Esophagus squamous epithelium (tissue), 5 donors: ENCODE measurements around the gene PRKG1. TPM values are rescaled to one million over a fixed set of nuclear protein-coding genes. Genes with fewer than 3 reads are reported as not detected.

Source experiments
- DNase-seq: peaks from one replicate; lab custom pipeline; 2025; lab: John Stamatoyannopoulos, UW
- H3K27ac ChIP-seq, 4 donors: fragments of 200-600 bp; sonication (generic); one replicate each; pipeline ENCODE4 v1.5.1; 2016 to 2019; ENCODE audit warnings: mild to moderate bottlenecking in 1 of 4
- H3K27me3 ChIP-seq, 4 donors: fragments of 200-600 bp; sonication (generic); 1 replicate in 3 of 4; 2 replicates in 1 of 4; pipeline versions ENCODE4 v1.5.1 to v1.6.0; 2017 to 2021; ENCODE audit warnings: antibody characterized with exemption in 1 of 4
- H3K36me3 ChIP-seq, 3 donors: fragments of 200-600 bp; sonication (generic); one replicate each; pipeline ENCODE4 v1.5.1; 2016 to 2019
- H3K4me1 ChIP-seq, 3 donors: fragments of 200-600 bp; sonication (generic); one replicate each; pipeline ENCODE4 v1.5.1; 2017 to 2019
- H3K4me3 ChIP-seq, 4 donors: fragments of 200-600 bp; sonication (generic); 1 replicate in 3 of 4; 2 replicates in 1 of 4; pipeline ENCODE4 v1.5.1; 2016 to 2019; ENCODE audit warnings: mild to moderate bottlenecking in 2 of 4, moderate library complexity in 1 of 4
- H3K9me3 ChIP-seq, 3 donors: fragments of 200-600 bp; sonication (generic); one replicate each; pipeline ENCODE4 v1.5.1; 2016 to 2019
- CTCF ChIP-seq, 6 experiments: fragments of 450-650 bp in 4 of 6; fragments of 200-600 bp in 2 of 6; sonication (generic) in 2 of 6; IDR thresholded peaks; one replicate each; pipeline ENCODE4 v1.5.1; 2016 to 2019; ENCODE audit warnings: antibody characterized with exemption in 6 of 6, mild to moderate bottlenecking in 4 of 6, moderate library complexity in 4 of 6
- POLR2A ChIP-seq, 4 donors: fragments of 450-650 bp; IDR thresholded peaks; one replicate each; pipeline ENCODE4 v1.6.1; 2017; ENCODE audit warnings: antibody characterized with exemption in 4 of 4, mild to moderate bottlenecking in 4 of 4, moderate library complexity in 3 of 4
- WGBS, 2 donors: methylation state at CpG; one replicate each; pipeline ENCODE4 v1.1.5; 2018; 5-methylcytosine and 5-hydroxymethylcytosine counted together
- intact Hi-C: fragments of 100-400 bp; cut with DNase I; formaldehyde crosslinking; loops from one replicate; pipeline ENCODE4 v1.15.0; 2022
- small RNA-seq, 4 donors: library from RNA; depleted of rRNA; stranded (forward); fragments of <200 nt; gene quantifications; one replicate each; pipeline ENCODE3, GENCODE V24; 2016
- total RNA-seq, 4 donors: library from RNA; depleted of rRNA; stranded (reverse); fragments of >200 nt; gene quantifications; one replicate each; pipeline ENCODE4 v1.1.0, GENCODE V29; 2016
- donor health status: DM: yes; HTN: yes; CAD: no.

Gene PRKG1
- total RNA-seq, 4 donors from 2014 or later = 2.0 to 10.9 (median 3.8) TPM

- TF ChIP-seq POLR2A (IDR thresholded peaks at IDR 0.05) = no peak
- Histone ChIP-seq H3K27ac (no peak overlapping the region), H3K4me3 (no peak overlapping the region), H3K27me3 (no peaks in the 10 kb centered on the region), H3K9me3 (no peaks in the 10 kb centered on the region), H3K4me1 (no peaks in the 10 kb centered on the region), H3K36me3 (no peaks in the 10 kb centered on the region)
- WGBS, 2 donors = 78 to 86% methylated on average over 1 of the region's 1 CpG
- no peak for DNase-seq
- intact Hi-C loops = no loop called here
Measured at GRCh38 chr10:52337225-52337624, 1262.9 kb downstream of the PRKG1 start.

GRCh38 chr10:52343439-52343838 is 1269.2 kb downstream of the PRKG1 start:
- Histone ChIP-seq H3K36me3 (no peaks in the 10 kb centered on the region), H3K27ac (no peak overlapping the region), H3K9me3 (no peaks in the 10 kb centered on the region), H3K27me3 (no peaks in the 10 kb centered on the region), H3K4me1 (no peaks in the 10 kb centered on the region), H3K4me3 (no peak overlapping the region)
- DNase-seq = no peak
- WGBS, 2 donors = 62 to 63% methylated on average over 4 of the region's 4 CpGs
- TF ChIP-seq CTCF (IDR thresholded peaks at IDR 0.05) (no peak), POLR2A (IDR thresholded peaks at IDR 0.05) (no peak)
- intact Hi-C loops = no loop called here

GRCh38 chr10:52346394-52347326 is 1272.4 kb downstream of the PRKG1 start:
- Histone ChIP-seq H3K36me3 (no peaks in the 10 kb centered on the region), H3K27ac (no peak overlapping the region), H3K27me3 (no peaks in the 10 kb centered on the region), H3K9me3 (no peaks in the 10 kb centered on the region), H3K4me3 (no peak overlapping the region), H3K4me1 (no peaks in the 10 kb centered on the region)
- WGBS, 2 donors = 92 to 95% methylated on average over 5 to 8 of the region's 27 CpGs
- TF ChIP-seq CTCF (IDR thresholded peaks at IDR 0.05) (no peak), POLR2A (IDR thresholded peaks at IDR 0.05) (no peak)
- DNase-seq = no peak
- intact Hi-C loops = no loop called here

- DNase-seq = no peak
- no peak for TF ChIP-seq CTCF (IDR thresholded peaks at IDR 0.05)
- TF ChIP-seq POLR2A (IDR thresholded peaks at IDR 0.05) = no peak
- 71% methylated on average over 1 of the region's 5 CpGs; no CpG with 5 or more reads in 1 of the 2 donors for WGBS, 2 donors
Measured at GRCh38 chr10:52347327-52347667, 1273.0 kb downstream of the PRKG1 start.

More at GRCh38 chr10:52347327-52347667, 1273.0 kb downstream of the PRKG1 start:
- Histone ChIP-seq H3K36me3 (no peaks in the 10 kb centered on the region), H3K9me3 (no peaks in the 10 kb centered on the region), H3K4me3 (no peak overlapping the region), H3K27me3 (no peaks in the 10 kb centered on the region), H3K27ac (no peak overlapping the region), H3K4me1 (no peaks in the 10 kb centered on the region)
- intact Hi-C loops = no loop called here

Small RNAs within 50 kb of the gene (small RNA-seq; reads per million reads assigned to genes)
- 0 to 0.07 (median 0) reads per million in 4 donors for gene MIR605

Other genes with a start within 250 kb of the PRKG1 start
- gene A1CF, start 188.9 kb upstream of the PRKG1 start, total RNA-seq = not detected